ENCODE measurements around the gene MATN1. TPM values are rescaled to one million over a fixed set of nuclear protein-coding genes. Genes with fewer than 3 reads are reported as not detected.

The MATN1 gene
- total RNA-seq, 1 donor from 2014 or later = 0.54 TPM

GRCh38 chr1:30700528-30701257, 22.7 kb downstream of the MATN1 start:
- no peaks in the 10 kb centered on the region for H3K9me3 Mint-ChIP-seq
- peaks cover 1% of the 10 kb centered on the region for H3K4me1 Mint-ChIP-seq
- no peak overlapping the region for H3K27ac Mint-ChIP-seq (ENCODE audit: unreplicated experiment)
- no peaks in the 10 kb centered on the region for H3K27me3 Mint-ChIP-seq (ENCODE audit: low read depth)
- no peak overlapping the region for H3K4me3 Mint-ChIP-seq
- DNase-seq (ENCODE audit: low read depth, low spot score) = no peak
- TF ChIP-seq CTCF (conservative IDR thresholded peaks at IDR 0.05) = no peak
- H3K36me3 Mint-ChIP-seq (ENCODE audit: low read depth) = no peaks in the 10 kb centered on the region

GRCh38 chr1:30699762-30700161, 23.6 kb downstream of the MATN1 start:
- DNase-seq (ENCODE audit: low read depth, low spot score) = no peak
- no peaks in the 10 kb centered on the region for H3K4me1 Mint-ChIP-seq
- no peaks in the 10 kb centered on the region for H3K9me3 Mint-ChIP-seq
- H3K27me3 Mint-ChIP-seq (ENCODE audit: low read depth) = no peaks in the 10 kb centered on the region
- no peak overlapping the region for H3K27ac Mint-ChIP-seq (ENCODE audit: unreplicated experiment)
- no peaks in the 10 kb centered on the region for H3K36me3 Mint-ChIP-seq (ENCODE audit: low read depth)
- H3K4me3 Mint-ChIP-seq = no peak overlapping the region
- TF ChIP-seq CTCF (conservative IDR thresholded peaks at IDR 0.05) = no peak

DNA sequence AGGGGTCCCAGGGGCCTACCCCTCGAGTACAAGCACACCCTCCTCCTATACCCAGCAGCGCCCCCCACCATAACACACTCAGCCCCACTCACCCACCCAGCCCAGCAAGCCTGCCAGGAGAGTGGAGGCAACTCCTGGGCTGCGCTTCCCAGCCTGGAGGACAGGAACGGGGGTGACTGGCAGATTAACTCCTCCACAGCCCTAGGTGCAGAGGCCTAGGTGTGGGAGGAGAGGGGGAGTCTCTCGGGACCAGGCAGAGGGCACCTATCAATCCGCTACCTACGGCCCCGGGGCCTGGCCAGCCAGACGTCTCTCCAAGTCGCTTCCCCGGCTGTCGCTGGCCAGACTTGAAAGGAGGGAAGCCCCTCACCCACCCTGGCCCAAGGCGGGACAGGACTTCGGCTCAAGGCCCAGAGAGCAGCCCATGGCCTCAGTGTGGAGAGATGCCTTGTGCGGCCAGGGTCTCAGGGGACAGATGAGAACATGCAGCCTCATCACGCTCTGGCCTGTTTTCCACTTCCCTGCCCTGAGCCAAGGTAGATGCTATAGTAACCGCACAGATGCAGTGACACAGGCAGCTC, 24.9 kb downstream of the MATN1 start:
- H3K4me3 Mint-ChIP-seq = no peak overlapping the region
- no peaks in the 10 kb centered on the region for H3K4me1 Mint-ChIP-seq
- H3K27me3 Mint-ChIP-seq (ENCODE audit: low read depth) = no peaks in the 10 kb centered on the region
- no peak overlapping the region for H3K27ac Mint-ChIP-seq (ENCODE audit: unreplicated experiment)
- H3K9me3 Mint-ChIP-seq = no peaks in the 10 kb centered on the region
- TF ChIP-seq CTCF (conservative IDR thresholded peaks at IDR 0.05) = no peak
- H3K36me3 Mint-ChIP-seq (ENCODE audit: low read depth) = no peaks in the 10 kb centered on the region
- no peak for DNase-seq (ENCODE audit: low read depth, low spot score)

DNA sequence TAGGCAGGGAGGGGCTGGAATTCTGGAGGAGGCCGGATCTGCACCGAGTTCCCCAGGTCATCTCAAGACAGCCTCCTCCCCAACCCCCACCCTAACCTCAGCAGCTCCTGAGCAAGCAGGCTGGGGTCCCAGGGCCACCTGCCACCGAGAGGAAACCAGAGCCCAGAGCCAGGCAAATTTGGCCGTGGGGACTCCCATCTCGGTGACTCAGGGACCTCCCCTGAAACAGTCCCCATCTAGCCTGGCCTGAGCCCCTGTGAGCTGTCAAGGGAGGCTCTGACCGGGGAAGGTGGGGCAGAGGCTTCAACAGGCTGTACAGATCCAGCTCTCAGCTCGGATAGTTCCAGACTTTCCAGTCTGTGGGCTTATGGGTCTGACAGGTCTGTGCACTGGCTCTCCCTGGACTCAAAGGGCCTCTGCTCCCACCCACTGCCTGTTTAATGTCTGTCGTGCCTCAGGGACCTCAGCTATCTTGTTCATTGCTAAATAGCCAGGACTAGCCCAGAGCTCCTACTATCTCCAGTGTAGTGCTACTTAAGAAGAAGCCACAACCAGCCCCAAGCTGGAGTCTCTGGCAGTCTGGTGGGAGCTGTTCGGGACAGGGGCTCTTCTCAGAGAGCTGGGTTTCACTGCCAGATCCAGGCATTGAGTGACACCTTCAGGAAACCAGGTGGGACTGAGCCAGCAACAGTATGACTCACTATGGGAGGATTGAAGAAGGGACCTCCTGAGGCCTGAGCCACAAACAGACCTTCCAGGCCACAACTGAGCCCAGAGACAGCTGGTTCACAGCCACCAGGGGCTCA, 25.6 kb downstream of the MATN1 start:
- H3K27ac Mint-ChIP-seq (ENCODE audit: unreplicated experiment) = no peak overlapping the region
- DNase-seq (ENCODE audit: low read depth, low spot score) = no peak
- no peak overlapping the region for H3K4me3 Mint-ChIP-seq
- H3K36me3 Mint-ChIP-seq (ENCODE audit: low read depth) = no peaks in the 10 kb centered on the region
- H3K27me3 Mint-ChIP-seq (ENCODE audit: low read depth) = no peaks in the 10 kb centered on the region
- TF ChIP-seq CTCF (conservative IDR thresholded peaks at IDR 0.05) = no peak
- H3K9me3 Mint-ChIP-seq = no peaks in the 10 kb centered on the region
- no peaks in the 10 kb centered on the region for H3K4me1 Mint-ChIP-seq

- no peaks in the 10 kb centered on the region for H3K9me3 Mint-ChIP-seq
- peaks cover 6% of the 10 kb centered on the region for H3K27me3 Mint-ChIP-seq (ENCODE audit: low read depth)
- H3K36me3 Mint-ChIP-seq (ENCODE audit: low read depth) = no peaks in the 10 kb centered on the region
- TF ChIP-seq CTCF (conservative IDR thresholded peaks at IDR 0.05) = no peak
- no peak overlapping the region for H3K4me3 Mint-ChIP-seq
- DNase-seq (ENCODE audit: low read depth, low spot score) = no peak
- H3K4me1 Mint-ChIP-seq = peaks cover 1% of the 10 kb centered on the region
- no peak overlapping the region for H3K27ac Mint-ChIP-seq (ENCODE audit: unreplicated experiment)
Measured at GRCh38 chr1:30696831-30697230, 26.6 kb downstream of the MATN1 start.

Measured in neural crest cell (in vitro differentiated cells).